H1 (cell line): ENCODE results near the gene IGLL5. TPM values are rescaled to one million over a fixed set of nuclear protein-coding genes. Genes with fewer than 3 reads are reported as not detected.

Source experiments
- polyA plus RNA-seq, 7 experiments: library from polyadenylated mRNA; depleted of rRNA in 3 of 7; stranded (reverse) in 5 of 7; unstranded in 2 of 7; fragments of >200 nt in 5 of 7; fragments of 200-250 nt in 2 of 7; gene quantifications; 1 replicate in 5 of 7; 2 replicates in 1 of 7; 4 replicates in 1 of 7; pipeline versions ENCODE4 v1.2.1 to v1.2.3, GENCODE V29; 2011 to 2013; ENCODE audit warnings: missing spikeins in 2 of 7, mixed read lengths in 2 of 7
- total RNA-seq: library from RNA; stranded (reverse); fragmentation: NEBNext Ultra II Directional; extraction: Animal tissue kit (Norgen Biotek cat#: 25700); gene quantifications from 2 replicates; pipeline ENCODE4 v1.2.1, GENCODE V29; 2021
- TF ChIP-seq, protein P1 (sequence below): fragments of 300-600 bp; sonication (generic); IDR thresholded peaks from 2 replicates; pipeline ENCODE4 v1.7.1; 2012; ENCODE audit warnings: low read length, moderate library complexity, mild to moderate bottlenecking, inconsistent platforms; ENCODE audit not compliant: insufficient replicate concordance
- TF ChIP-seq, protein P2 (sequence below): IDR thresholded peaks from 2 replicates; pipeline ENCODE4 v1.6.1; 2011; ENCODE audit warnings: low read depth, mild to moderate bottlenecking, low read length; ENCODE audit not compliant: insufficient read depth

The IGLL5 gene
- total and polyA plus RNA-seq, 2 of the 8 experiments (the other 6 are each of a cell fraction or from before 2014, with no cell fraction given), result not detected

DNA sequence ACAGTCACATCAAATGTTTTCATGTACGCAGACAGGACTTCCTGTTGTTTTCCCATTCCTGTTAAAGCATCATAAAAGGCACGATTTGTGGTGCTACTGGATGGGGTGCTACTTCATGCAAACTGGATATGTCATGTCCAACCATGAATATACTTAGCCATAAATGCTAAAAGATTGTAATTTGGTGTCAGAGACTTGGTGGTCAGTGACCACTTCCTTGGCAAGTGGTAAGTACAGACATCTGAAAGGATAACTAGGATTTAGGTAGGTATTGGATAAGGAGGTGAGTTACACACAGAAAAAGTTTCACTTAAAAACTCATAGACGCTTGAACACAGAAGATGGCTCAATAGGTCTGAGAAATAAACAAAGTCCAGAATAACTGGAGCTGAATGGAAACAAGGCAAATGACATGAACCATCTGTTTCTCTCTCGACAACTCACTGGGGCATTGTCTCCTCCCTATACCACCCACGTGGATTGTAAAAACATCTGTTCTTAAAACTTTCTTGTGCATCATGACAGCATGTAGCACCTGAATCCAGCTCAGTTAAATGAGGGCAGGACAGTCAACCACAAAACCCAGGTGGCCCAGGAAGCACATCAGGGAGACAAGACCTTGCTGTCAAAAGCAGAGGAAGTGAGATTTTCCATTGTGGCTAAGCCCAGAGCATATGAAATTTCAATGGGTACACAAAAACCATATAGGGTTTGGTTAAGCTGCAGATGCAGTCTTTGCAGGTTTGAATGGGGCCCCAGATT, 22.1 kb upstream of the IGLL5 start (continued):
- TF ChIP-seq, protein P1, sequence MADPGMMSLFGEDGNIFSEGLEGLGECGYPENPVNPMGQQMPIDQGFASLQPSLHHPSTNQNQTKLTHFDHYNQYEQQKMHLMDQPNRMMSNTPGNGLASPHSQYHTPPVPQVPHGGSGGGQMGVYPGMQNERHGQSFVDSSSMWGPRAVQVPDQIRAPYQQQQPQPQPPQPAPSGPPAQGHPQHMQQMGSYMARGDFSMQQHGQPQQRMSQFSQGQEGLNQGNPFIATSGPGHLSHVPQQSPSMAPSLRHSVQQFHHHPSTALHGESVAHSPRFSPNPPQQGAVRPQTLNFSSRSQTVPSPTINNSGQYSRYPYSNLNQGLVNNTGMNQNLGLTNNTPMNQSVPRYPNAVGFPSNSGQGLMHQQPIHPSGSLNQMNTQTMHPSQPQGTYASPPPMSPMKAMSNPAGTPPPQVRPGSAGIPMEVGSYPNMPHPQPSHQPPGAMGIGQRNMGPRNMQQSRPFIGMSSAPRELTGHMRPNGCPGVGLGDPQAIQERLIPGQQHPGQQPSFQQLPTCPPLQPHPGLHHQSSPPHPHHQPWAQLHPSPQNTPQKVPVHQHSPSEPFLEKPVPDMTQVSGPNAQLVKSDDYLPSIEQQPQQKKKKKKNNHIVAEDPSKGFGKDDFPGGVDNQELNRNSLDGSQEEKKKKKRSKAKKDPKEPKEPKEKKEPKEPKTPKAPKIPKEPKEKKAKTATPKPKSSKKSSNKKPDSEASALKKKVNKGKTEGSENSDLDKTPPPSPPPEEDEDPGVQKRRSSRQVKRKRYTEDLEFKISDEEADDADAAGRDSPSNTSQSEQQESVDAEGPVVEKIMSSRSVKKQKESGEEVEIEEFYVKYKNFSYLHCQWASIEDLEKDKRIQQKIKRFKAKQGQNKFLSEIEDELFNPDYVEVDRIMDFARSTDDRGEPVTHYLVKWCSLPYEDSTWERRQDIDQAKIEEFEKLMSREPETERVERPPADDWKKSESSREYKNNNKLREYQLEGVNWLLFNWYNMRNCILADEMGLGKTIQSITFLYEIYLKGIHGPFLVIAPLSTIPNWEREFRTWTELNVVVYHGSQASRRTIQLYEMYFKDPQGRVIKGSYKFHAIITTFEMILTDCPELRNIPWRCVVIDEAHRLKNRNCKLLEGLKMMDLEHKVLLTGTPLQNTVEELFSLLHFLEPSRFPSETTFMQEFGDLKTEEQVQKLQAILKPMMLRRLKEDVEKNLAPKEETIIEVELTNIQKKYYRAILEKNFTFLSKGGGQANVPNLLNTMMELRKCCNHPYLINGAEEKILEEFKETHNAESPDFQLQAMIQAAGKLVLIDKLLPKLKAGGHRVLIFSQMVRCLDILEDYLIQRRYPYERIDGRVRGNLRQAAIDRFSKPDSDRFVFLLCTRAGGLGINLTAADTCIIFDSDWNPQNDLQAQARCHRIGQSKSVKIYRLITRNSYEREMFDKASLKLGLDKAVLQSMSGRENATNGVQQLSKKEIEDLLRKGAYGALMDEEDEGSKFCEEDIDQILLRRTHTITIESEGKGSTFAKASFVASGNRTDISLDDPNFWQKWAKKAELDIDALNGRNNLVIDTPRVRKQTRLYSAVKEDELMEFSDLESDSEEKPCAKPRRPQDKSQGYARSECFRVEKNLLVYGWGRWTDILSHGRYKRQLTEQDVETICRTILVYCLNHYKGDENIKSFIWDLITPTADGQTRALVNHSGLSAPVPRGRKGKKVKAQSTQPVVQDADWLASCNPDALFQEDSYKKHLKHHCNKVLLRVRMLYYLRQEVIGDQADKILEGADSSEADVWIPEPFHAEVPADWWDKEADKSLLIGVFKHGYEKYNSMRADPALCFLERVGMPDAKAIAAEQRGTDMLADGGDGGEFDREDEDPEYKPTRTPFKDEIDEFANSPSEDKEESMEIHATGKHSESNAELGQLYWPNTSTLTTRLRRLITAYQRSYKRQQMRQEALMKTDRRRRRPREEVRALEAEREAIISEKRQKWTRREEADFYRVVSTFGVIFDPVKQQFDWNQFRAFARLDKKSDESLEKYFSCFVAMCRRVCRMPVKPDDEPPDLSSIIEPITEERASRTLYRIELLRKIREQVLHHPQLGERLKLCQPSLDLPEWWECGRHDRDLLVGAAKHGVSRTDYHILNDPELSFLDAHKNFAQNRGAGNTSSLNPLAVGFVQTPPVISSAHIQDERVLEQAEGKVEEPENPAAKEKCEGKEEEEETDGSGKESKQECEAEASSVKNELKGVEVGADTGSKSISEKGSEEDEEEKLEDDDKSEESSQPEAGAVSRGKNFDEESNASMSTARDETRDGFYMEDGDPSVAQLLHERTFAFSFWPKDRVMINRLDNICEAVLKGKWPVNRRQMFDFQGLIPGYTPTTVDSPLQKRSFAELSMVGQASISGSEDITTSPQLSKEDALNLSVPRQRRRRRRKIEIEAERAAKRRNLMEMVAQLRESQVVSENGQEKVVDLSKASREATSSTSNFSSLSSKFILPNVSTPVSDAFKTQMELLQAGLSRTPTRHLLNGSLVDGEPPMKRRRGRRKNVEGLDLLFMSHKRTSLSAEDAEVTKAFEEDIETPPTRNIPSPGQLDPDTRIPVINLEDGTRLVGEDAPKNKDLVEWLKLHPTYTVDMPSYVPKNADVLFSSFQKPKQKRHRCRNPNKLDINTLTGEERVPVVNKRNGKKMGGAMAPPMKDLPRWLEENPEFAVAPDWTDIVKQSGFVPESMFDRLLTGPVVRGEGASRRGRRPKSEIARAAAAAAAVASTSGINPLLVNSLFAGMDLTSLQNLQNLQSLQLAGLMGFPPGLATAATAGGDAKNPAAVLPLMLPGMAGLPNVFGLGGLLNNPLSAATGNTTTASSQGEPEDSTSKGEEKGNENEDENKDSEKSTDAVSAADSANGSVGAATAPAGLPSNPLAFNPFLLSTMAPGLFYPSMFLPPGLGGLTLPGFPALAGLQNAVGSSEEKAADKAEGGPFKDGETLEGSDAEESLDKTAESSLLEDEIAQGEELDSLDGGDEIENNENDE, result no peak
- TF ChIP-seq, protein P2, sequence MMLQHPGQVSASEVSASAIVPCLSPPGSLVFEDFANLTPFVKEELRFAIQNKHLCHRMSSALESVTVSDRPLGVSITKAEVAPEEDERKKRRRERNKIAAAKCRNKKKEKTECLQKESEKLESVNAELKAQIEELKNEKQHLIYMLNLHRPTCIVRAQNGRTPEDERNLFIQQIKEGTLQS, result no peak
